Measurements from ENCODE around the gene IFNL2.

- TF ChIP-seq CTCF (IDR thresholded peaks at IDR 0.05), result no peak
- no peak for TF ChIP-seq EZH2phosphoT487 (IDR thresholded peaks at IDR 0.05)
- no peak for TF ChIP-seq EZH2 (IDR thresholded peaks at IDR 0.05)
These were observed 35.5 kb upstream of the IFNL2 start for GRCh38 chr19:39232708-39233107.
